ENCODE measurements around the gene CYP1B1. TPM values are rescaled to one million over a fixed set of nuclear protein-coding genes. Genes with fewer than 3 reads are reported as not detected.

The CYP1B1 gene
- total and polyA plus RNA-seq, 2 of the 13 experiments (the other 11 are each of a cell fraction or from before 2014, with no cell fraction given), result not detected

DNA sequence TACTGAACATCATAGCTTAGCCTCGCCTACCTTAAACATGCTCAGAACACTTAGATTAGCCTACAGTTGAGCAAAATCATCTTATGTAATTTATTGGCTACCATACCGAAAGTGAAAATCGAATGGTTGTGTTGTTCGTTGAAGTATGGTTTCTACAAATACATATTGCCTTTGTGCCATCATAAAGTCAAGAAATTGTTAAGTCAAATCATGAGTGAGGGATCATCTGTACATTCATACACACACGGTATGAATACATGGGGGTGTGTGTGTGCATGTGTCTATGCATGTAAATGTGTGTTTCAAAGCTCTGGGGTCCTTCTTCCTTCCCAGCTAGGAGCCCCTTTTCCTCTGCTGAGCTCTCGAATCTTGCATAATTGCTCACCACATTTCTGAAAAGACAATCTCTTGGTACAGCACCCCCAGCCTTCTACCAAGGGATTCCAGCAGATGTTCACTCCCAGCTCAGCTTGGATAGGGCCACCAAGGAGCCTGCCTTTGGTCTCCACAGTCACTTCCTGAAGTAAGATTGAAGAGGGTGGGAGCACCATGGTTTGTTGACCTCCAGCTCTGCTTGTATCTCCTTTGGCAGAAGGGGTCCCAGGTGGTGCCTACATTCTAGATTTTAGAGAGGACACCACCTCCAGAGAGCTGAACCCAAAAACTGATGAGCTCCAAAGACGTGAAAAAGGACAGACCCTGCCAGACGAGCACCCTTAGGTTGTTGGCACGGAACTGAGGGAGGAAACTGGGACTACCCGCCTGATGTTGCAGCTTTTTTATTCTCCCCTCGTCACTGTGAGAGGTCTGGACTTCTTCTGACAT lies 33.2 kb upstream of the CYP1B1 start (continued):
- TF ChIP-seq, protein P1, sequence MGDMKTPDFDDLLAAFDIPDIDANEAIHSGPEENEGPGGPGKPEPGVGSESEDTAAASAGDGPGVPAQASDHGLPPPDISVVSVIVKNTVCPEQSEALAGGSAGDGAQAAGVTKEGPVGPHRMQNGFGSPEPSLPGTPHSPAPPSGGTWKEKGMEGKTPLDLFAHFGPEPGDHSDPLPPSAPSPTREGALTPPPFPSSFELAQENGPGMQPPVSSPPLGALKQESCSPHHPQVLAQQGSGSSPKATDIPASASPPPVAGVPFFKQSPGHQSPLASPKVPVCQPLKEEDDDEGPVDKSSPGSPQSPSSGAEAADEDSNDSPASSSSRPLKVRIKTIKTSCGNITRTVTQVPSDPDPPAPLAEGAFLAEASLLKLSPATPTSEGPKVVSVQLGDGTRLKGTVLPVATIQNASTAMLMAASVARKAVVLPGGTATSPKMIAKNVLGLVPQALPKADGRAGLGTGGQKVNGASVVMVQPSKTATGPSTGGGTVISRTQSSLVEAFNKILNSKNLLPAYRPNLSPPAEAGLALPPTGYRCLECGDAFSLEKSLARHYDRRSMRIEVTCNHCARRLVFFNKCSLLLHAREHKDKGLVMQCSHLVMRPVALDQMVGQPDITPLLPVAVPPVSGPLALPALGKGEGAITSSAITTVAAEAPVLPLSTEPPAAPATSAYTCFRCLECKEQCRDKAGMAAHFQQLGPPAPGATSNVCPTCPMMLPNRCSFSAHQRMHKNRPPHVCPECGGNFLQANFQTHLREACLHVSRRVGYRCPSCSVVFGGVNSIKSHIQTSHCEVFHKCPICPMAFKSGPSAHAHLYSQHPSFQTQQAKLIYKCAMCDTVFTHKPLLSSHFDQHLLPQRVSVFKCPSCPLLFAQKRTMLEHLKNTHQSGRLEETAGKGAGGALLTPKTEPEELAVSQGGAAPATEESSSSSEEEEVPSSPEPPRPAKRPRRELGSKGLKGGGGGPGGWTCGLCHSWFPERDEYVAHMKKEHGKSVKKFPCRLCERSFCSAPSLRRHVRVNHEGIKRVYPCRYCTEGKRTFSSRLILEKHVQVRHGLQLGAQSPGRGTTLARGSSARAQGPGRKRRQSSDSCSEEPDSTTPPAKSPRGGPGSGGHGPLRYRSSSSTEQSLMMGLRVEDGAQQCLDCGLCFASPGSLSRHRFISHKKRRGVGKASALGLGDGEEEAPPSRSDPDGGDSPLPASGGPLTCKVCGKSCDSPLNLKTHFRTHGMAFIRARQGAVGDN (CRISPR knock-in tag; IDR thresholded peaks at IDR 0.05), result no peak
- TF ChIP-seq ZNF383 (CRISPR knock-in tag; IDR thresholded peaks at IDR 0.05; ENCODE audit: borderline replicate concordance), result no peak
- no peak for TF ChIP-seq AGO1 (IDR thresholded peaks at IDR 0.05; ENCODE audit: low read depth, low read length, poor library complexity, severe bottlenecking)
- TF ChIP-seq, protein P2, sequence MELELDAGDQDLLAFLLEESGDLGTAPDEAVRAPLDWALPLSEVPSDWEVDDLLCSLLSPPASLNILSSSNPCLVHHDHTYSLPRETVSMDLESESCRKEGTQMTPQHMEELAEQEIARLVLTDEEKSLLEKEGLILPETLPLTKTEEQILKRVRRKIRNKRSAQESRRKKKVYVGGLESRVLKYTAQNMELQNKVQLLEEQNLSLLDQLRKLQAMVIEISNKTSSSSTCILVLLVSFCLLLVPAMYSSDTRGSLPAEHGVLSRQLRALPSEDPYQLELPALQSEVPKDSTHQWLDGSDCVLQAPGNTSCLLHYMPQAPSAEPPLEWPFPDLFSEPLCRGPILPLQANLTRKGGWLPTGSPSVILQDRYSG (CRISPR knock-in tag; IDR thresholded peaks at IDR 0.05), result no peak
- no peak for TF ChIP-seq FOXC1 (CRISPR knock-in tag; IDR thresholded peaks at IDR 0.05; ENCODE audit: borderline replicate concordance)
- TF ChIP-seq, protein P3, sequence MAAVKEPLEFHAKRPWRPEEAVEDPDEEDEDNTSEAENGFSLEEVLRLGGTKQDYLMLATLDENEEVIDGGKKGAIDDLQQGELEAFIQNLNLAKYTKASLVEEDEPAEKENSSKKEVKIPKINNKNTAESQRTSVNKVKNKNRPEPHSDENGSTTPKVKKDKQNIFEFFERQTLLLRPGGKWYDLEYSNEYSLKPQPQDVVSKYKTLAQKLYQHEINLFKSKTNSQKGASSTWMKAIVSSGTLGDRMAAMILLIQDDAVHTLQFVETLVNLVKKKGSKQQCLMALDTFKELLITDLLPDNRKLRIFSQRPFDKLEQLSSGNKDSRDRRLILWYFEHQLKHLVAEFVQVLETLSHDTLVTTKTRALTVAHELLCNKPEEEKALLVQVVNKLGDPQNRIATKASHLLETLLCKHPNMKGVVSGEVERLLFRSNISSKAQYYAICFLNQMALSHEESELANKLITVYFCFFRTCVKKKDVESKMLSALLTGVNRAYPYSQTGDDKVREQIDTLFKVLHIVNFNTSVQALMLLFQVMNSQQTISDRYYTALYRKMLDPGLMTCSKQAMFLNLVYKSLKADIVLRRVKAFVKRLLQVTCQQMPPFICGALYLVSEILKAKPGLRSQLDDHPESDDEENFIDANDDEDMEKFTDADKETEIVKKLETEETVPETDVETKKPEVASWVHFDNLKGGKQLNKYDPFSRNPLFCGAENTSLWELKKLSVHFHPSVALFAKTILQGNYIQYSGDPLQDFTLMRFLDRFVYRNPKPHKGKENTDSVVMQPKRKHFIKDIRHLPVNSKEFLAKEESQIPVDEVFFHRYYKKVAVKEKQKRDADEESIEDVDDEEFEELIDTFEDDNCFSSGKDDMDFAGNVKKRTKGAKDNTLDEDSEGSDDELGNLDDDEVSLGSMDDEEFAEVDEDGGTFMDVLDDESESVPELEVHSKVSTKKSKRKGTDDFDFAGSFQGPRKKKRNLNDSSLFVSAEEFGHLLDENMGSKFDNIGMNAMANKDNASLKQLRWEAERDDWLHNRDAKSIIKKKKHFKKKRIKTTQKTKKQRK (IDR thresholded peaks at IDR 0.05; ENCODE audit: low read length), result no peak
- TF ChIP-seq FOXO1 (CRISPR knock-in tag; IDR thresholded peaks at IDR 0.05), result no peak
- TF ChIP-seq, protein P4, sequence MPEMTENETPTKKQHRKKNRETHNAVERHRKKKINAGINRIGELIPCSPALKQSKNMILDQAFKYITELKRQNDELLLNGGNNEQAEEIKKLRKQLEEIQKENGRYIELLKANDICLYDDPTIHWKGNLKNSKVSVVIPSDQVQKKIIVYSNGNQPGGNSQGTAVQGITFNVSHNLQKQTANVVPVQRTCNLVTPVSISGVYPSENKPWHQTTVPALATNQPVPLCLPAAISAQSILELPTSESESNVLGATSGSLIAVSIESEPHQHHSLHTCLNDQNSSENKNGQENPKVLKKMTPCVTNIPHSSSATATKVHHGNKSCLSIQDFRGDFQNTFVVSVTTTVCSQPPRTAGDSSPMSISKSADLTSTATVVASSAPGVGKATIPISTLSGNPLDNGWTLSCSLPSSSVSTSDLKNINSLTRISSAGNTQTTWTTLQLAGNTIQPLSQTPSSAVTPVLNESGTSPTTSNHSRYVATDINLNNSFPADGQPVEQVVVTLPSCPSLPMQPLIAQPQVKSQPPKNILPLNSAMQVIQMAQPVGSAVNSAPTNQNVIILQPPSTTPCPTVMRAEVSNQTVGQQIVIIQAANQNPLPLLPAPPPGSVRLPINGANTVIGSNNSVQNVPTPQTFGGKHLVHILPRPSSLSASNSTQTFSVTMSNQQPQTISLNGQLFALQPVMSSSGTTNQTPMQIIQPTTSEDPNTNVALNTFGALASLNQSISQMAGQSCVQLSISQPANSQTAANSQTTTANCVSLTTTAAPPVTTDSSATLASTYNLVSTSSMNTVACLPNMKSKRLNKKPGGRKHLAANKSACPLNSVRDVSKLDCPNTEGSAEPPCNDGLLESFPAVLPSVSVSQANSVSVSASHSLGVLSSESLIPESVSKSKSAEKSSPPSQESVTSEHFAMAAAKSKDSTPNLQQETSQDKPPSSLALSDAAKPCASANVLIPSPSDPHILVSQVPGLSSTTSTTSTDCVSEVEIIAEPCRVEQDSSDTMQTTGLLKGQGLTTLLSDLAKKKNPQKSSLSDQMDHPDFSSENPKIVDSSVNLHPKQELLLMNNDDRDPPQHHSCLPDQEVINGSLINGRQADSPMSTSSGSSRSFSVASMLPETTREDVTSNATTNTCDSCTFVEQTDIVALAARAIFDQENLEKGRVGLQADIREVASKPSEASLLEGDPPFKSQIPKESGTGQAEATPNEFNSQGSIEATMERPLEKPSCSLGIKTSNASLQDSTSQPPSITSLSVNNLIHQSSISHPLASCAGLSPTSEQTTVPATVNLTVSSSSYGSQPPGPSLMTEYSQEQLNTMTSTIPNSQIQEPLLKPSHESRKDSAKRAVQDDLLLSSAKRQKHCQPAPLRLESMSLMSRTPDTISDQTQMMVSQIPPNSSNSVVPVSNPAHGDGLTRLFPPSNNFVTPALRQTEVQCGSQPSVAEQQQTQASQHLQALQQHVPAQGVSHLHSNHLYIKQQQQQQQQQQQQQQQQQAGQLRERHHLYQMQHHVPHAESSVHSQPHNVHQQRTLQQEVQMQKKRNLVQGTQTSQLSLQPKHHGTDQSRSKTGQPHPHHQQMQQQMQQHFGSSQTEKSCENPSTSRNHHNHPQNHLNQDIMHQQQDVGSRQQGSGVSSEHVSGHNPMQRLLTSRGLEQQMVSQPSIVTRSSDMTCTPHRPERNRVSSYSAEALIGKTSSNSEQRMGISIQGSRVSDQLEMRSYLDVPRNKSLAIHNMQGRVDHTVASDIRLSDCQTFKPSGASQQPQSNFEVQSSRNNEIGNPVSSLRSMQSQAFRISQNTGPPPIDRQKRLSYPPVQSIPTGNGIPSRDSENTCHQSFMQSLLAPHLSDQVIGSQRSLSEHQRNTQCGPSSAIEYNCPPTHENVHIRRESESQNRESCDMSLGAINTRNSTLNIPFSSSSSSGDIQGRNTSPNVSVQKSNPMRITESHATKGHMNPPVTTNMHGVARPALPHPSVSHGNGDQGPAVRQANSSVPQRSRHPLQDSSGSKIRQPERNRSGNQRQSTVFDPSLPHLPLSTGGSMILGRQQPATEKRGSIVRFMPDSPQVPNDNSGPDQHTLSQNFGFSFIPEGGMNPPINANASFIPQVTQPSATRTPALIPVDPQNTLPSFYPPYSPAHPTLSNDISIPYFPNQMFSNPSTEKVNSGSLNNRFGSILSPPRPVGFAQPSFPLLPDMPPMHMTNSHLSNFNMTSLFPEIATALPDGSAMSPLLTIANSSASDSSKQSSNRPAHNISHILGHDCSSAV (CRISPR knock-in tag; IDR thresholded peaks at IDR 0.05; ENCODE audit: borderline replicate concordance), result no peak
